NB4 (cell line): ENCODE measurements around the gene ASIC2.

Experiments used
- DNase-seq: peaks from one replicate; pipeline ENCODE4 v3.0.0; 2010; ENCODE audit warnings: low read depth
- H3K4me3 ChIP-seq: one replicate; pipeline ENCODE4 v1.5.1; 2011; ENCODE audit warnings: mild to moderate bottlenecking, low read depth, low read length, moderate library complexity
- CTCF ChIP-seq: IDR thresholded peaks from one replicate; pipeline ENCODE4 v1.5.1; 2012; ENCODE audit warnings: low read depth, low read length
- MAX ChIP-seq: IDR thresholded peaks from 2 replicates; pipeline ENCODE4 v1.6.1; 2011; ENCODE audit warnings: low read depth, low read length
- MYC ChIP-seq: IDR thresholded peaks from 2 replicates; pipeline ENCODE4 v1.6.1; 2011; ENCODE audit warnings: low read depth, low read length
- POLR2A ChIP-seq: IDR thresholded peaks from 2 replicates; pipeline ENCODE4 v1.6.1; 2011; ENCODE audit warnings: mild to moderate bottlenecking; ENCODE audit not compliant: insufficient read length; ENCODE audit errors: extremely low read depth

Gene ASIC2

GRCh38 chr17:33046361-33047255 is 246.5 kb downstream of the ASIC2 start:
- TF ChIP-seq CTCF (no peak), MAX (no peak), POLR2A (no peak), MYC (no peak)
- DNase-seq: no peak
- H3K4me3 ChIP-seq: no peak overlapping the region

GRCh38 chr17:33045216-33045615 is 247.9 kb downstream of the ASIC2 start:
- no peak for DNase-seq
- H3K4me3 ChIP-seq: no peak overlapping the region
- TF ChIP-seq MAX (no peak), POLR2A (no peak), CTCF (no peak), MYC (no peak)

- TF ChIP-seq MAX (no peak), CTCF (no peak), MYC (no peak), POLR2A (no peak)
Measured at GRCh38 chr17:33044771-33045170, 248.3 kb downstream of the ASIC2 start.

GRCh38 chr17:33040461-33040860 is 252.6 kb downstream of the ASIC2 start:
- no peak for DNase-seq
- no peak for TF ChIP-seq MAX
- no peak for TF ChIP-seq POLR2A
- TF ChIP-seq MYC: no peak
- TF ChIP-seq CTCF: no peak
- no peak overlapping the region for H3K4me3 ChIP-seq

More at GRCh38 chr17:33044771-33045170, 248.3 kb downstream of the ASIC2 start:
- no peak overlapping the region for H3K4me3 ChIP-seq
- DNase-seq: no peak

GRCh38 chr17:33039874-33040273 is 253.2 kb downstream of the ASIC2 start:
- no peak overlapping the region for H3K4me3 ChIP-seq
- TF ChIP-seq MYC: no peak
- no peak for TF ChIP-seq CTCF
- no peak for TF ChIP-seq POLR2A
- TF ChIP-seq MAX: no peak
- no peak for DNase-seq
